Renal cortical epithelial cell (primary cell): ENCODE data around the gene DMXL2. TPM values are rescaled to one million over a fixed set of nuclear protein-coding genes. Genes with fewer than 3 reads are reported as not detected.
"Not testable (repeated sequence)": the region's sequence is repeated elsewhere in the genome, so short reads cannot be mapped to it uniquely, and the experiment has no call there.

Source experiments
- DNase-seq: peaks from one replicate; pipeline ENCODE4 v3.0.0-alpha.2; 2011; ENCODE audit warnings: low read depth
- total RNA-seq: library from RNA; depleted of rRNA; stranded (reverse); fragments of >200 nt; gene quantifications from 2 replicates; pipeline ENCODE4 v1.2.3, GENCODE V29; 2014

The DMXL2 gene, protein sequence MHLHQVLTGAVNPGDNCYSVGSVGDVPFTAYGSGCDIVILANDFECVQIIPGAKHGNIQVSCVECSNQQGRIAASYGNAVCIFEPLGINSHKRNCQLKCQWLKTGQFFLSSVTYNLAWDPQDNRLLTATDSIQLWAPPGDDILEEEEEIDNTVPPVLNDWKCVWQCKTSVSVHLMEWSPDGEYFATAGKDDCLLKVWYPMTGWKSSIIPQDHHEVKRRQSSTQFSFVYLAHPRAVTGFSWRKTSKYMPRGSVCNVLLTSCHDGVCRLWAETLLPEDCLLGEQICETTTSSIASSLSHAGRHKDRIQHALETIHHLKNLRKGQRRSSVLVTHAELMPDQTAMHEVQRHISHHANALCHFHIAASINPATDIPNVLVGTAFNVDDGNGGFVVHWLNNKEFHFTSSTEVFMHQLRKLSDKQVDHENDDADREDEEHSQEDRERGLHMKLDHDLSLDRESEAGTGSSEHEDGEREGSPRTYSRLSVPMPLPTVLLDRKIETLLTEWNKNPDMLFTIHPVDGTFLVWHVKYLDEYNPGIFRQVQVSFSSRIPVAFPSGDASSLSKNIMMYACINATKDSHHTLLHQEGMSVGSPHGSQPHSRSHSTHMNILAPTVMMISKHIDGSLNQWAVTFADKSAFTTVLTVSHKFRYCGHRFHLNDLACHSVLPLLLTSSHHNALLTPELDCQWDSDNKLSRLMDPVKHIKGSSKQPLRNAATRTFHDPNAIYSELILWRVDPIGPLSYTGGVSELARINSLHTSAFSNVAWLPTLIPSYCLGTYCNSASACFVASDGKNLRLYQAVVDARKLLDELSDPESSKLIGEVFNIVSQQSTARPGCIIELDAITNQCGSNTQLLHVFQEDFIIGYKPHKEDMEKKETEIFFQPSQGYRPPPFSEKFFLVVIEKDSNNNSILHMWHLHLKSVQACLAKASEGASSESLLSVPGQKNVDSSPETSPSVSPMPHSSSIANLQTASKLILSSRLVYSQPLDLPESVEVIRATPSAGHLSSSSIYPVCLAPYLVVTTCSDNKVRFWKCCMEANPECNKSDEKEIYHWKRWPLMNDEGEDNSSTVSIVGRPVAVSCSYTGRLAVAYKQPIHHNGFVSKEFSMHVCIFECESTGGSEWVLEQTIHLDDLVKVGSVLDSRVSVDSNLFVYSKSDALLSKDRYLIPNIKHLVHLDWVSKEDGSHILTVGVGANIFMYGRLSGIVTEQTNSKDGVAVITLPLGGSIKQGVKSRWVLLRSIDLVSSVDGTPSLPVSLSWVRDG (N-terminal part only)
- 13.9 and 25.9 TPM in 2 replicates for total RNA-seq

DNA sequence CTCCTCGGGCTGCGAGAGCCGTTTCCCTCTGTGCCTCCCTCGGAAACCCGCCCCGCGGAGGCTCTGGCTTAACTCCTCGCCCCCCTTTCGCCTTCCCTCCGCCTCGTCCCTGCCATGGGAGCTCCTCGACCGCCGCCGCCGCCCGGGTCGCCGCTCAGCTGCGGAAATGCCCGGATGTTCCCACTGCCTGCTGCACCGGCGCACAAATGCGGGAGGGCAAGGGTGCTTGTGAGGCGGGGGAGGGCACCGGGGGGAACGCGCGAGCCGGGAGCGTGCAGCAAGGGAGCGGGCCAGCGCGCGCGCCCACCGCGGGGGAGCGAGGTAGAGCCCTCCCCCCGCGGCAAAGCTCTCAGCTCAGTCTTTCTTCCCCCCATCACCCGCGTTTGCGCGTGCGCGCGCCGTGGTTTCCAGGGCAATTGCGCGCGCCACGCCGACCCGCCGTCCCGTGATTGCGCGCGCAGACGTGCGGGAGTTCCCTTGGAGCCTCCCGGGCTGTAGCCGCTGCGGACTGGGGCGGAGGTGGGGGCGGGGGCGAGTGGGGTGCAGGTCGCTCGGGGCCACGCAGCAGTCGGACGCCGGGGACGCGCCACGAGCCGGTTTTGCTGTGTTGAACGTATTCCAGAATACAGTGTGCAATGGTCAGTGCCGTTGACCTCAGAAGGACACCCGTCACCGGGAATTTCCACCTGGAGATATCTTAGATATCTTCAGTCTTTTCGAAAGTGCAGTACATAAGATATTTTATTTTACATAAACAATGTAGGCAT is at the start of gene DMXL2:
DMXL2 (minus strand) TSS at position 168 of the 767 bp plus-strand sequence. CDS start 226 bp downstream, outside the sequence.
- DNase-seq = peak; percentile 31

DNA sequence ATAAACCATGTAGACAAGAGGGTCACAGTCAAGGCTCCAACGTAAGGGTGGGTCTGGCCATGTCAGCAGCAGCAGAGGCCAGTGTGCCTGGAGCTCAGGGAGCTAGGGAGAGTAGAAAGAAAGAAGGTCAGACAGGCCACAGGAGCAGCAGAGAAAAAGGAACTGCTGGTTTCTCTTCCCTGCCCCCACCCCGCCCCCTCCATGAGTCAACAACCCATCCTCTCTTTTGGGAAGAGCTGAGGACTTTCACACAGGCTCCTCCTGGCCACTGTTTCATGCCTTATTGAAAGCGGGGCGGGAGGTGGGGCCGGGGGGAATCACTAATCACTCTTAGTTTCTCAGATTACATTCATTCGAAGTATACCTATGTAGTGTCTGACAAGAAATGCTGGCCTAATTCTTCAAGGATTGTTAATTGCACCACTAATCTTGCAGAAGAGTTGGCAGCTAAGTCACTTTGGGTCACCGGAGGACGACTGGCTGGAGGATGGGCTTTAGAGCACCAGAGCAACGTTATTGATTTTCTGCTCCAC is 49.6 kb upstream of the DMXL2 start:
- DNase-seq = no peak

DNA sequence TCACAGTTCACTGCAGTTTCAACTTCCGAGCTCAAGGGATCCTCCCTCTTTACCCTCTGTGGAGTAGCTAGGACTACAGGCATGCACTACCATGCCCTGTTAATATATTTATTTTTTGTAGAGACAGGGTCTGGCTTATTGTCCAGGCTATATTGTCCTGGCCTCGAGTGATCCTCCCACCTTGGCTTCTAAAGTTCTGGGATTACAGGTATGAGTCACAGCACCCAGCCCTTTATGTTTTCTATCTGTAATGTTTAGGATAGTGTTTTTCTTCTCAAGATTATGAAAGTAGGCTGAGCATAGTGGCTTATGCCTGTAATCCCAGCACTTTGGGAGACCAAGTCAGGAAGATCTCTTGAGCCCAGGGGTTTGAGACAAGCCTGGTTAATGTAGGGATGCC is 46.8 kb upstream of the DMXL2 start:
- DNase-seq = no peak

DNA sequence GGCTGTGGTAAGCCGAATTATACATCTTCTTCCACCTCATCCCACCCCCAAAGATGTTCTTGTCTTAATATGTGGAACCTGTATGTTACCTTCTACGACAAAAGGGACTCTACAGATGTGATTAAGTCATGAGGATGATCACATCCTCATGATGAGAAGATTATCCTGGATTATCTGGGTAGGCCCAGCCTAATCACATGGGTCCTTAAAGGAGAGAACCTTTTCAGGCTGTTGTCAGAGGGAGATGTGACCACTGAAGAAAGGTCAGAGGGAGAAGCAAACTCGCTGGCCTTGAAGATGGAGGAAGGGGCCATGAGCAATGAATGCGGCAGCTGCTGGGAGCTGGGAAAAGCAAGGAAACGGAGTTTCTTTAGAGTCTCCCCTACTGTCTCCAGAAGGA is 45.9 kb upstream of the DMXL2 start:
- no peak for DNase-seq

DNA sequence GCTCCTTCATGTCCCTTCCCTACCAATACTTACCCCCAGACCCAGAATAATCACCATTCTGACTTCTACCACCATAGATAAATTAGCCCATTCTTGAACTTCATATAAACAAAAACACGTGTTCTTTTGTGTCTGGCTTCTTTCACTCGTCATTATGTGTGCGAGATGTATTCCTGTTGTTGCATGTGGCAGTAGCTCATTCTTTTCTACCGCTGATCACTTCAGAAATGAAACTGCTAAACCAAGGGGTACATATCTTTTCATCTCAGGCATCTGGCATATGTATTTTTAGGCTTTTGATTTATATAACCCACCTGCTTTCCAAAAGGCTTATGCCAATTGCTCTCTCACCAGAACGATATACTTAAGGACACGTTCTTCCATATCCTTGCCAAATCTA is 44.9 kb upstream of the DMXL2 start:
- DNase-seq = no peak

DNA sequence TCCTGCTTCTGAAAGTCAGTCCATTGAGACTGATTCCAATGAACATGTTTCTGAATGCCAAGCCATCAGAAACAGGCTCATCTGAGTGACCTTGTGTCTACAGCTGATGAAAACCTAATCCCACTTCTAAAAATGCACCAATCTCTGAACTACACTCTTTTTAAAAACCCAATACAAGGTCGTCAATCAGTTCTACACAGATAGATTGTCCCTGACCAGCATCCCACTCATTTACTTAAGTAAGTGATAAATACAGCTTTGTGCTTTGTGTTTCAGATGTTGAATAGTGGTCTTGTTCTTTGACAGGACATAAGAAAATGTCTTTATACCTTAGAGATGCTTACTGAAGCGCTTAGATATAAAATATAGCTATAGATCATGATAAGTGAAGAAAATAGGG is 38.5 kb upstream of the DMXL2 start:
- no peak for DNase-seq

DNA sequence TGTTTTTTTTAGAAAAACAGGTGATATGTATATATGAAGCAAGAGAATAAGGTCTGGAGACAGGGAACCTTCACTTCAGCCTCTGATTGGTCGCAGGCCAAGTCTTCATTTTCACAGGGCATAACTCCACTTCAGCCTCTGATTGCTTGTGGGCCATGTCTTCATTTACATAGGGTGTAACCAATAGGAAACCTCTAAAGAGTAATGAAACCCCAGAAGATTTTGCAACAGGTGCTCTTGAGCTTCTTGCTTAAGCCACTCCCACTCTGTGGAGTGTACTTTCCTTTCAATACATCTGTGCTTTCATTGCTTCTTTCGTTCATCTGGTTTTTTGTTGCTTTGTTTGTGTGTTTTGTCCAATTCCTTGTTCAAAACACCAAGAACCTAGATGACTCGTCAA is 36.1 kb upstream of the DMXL2 start:
- no peak for DNase-seq

DNA sequence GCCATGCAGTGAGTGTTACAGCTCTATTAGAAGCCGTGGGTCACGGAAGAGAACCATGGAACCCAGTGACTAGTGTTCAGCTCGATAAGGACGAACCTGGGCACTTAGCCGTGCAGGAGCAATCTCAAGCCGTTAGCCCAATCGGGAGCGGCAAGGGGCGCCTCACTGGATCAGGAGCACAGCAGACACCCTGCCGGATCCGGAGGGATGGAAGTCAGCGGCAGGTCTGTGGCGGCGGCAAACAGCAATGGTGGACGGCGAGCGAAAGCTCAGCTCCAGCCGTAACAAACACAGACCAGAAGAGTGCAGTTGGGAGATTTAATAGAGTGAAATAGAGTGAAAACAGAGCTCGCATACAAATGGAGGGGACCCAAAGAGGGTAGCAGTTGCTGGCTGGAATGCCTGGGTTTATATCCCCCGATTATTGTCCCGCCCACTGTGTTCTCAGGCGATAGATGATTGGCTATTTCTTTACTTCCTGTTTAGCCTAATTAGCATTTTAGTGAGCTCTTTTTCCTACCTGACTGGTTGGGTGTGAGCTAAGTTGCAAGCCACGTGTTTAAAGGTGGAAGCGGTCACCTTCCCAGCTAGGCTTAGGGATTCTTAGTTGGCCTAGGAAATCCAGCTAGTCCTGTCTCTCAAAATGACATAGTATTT is 33.0 kb upstream of the DMXL2 start:
- DNase-seq = not testable (repeated sequence)

DNA sequence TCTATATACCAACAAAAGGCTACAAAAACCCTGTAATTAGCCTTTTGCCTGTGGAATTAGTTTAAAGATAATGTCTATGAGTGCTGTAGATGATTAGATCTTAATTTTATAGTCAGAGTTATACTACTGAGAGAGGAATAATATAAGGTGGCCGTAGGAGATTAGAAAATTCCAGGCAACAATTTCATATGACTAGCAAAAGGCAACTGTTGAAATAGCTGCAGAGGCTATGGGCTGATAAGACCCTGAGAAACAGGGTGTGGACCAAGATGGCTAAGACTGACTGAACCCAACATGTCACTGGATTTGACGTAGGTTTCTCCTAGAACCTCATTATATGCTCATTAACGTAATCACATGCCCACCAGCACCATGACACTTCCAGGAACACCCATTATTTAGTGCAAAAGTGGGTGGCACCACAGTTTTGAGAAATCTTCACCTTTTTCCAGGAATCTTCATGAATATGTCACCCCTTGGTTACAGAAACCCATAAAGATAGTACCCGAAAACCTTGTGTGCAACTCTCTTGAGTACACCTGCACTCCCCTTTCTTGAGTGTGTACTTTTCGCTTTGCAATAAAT is 29.6 kb upstream of the DMXL2 start:
- no peak for DNase-seq

DNA sequence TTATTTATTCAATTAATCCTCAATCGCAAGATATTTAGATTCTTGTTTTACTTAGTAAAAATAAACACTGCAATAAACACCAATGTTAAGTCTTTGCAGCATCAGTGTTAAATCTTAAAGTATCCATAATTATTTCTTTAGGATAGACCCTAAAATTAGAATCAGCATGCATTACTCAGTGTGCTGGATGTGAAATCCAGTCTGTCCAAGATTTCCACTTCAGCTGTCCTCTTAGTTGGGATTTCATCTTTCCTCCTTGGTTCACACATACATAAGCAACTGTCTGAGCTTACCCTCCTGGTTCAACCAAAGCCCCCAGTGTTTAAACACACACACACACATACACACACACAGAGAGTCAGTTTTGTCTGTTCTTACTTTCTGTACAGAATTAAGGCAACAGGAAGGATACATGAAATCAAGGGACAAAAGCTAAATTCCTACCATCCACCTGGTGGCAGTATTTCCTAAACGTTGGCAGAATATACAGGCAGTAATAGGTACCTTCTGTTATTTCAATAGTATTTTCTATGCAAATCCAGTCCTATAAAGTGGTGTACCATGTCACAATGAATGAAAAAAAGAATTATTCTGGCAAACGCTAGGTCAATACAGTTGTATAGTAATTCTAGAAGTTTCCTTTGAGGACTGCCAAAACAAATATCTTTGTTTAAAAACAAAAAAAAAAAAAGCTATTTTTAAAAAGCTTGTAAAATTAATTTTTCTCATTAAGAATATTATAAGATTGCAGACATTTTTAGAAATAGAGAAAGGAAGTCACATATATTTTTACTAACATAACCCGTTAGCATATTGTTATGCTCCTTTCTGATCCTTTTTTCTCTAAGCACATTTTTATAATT is 27.3 kb upstream of the DMXL2 start:
- DNase-seq = peak; percentile 81

DNA sequence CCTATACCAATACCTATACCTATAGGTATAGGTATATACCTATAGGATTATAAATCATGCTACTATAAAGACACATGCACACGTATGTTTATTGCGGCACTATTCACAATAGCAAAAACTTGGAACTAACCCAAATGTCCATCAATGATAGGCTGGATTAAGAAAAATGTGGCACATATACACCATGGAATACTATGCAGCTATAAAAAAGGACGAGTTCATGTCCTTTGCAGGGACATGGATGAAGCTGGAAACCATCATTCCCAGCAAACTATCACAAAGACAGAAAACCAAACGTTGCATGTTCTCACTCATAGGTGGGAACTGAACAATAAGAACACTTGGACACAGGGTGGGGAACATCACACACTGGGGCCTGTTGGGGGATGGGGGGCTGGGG is 26.1 kb upstream of the DMXL2 start:
- not testable (repeated sequence) for DNase-seq

DNA sequence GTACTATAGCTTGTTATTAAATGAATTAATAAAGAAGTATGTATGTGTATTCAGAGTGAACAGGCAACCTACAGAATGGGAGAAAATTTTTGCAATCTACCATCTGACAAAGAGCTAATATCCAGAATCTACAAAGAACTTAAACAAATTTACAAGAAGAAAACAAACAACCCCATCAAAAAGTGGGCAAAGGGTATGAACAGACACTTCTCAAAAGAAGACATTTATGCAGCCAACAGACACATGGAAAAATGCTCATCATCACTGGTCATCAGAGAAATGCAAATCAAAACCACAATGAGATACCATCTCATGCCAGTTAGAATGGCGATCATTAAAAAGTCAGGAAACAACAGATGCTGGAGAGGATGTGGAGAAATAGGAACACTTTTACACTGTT is 25.5 kb upstream of the DMXL2 start:
- not testable (repeated sequence) for DNase-seq

DNA sequence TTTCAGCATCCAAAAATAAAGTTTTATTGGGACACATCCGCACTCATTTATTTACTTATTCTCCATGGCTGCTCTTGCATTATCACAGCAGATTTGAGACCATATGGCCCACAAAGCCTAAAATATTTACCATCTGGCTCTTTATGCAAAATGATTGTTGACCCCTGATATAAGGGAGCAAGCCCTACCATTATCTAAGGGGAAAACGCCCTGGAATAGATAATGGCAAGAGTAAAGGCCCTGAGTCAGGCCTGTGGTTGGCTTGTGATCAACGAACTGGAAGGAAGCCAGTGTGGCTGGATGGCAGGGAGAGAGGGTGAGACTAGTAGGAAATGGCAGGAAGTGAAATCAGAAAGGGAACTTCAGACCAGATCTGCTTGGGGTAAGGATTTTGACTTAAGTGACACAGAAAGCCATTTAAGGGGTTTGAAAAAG is 24.6 kb upstream of the DMXL2 start:
- peak; percentile 71 for DNase-seq

DNA sequence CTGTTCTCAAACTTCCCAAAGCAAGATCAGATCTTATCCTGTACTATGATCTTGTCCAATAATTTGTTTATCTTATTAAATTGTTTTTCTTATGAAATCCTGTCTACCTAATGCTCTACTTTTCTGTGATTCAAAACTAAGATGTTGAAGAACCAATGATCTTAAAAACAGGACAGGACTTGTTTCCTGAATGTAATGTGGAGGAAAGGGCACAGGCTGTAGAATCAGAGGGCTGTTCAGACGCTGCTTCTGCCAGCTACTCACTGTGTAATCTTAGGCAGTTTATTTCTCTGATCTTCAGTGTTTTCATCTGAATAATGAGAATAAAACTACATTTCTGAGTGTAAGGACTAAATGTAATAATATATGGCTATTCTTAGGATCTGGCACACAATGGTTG is 20.1 kb upstream of the DMXL2 start:
- no peak for DNase-seq

DNA sequence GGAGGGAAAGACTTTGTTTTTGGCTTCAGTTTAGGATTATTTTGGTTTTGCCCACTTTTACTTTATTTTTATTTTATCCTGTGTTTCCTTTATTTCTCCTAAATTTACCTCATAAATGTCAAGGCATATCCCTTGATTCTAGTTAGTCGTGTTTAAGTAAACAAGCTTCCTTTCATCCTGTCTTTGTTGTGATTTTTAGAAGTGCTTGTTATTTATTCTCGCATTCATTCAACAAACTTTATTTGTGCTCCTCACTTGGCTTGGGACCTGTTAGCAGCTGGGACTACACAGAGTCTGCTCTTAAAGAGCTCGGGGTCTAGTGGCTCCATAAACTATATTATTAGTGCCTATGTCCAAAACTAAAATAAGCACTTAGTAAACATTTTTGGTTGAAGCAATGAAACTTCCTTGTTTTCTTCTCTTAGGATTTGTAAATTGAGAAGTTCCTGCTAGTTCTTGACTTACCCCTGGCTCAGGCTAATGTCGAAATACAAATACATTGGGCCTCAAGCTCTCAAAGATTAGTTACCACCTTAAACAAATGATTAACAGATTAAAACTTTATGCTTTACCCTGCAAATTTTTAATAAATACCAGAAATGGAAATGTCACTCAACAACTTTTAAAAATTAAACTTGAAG is 19.0 kb upstream of the DMXL2 start:
- DNase-seq = no peak

DNA sequence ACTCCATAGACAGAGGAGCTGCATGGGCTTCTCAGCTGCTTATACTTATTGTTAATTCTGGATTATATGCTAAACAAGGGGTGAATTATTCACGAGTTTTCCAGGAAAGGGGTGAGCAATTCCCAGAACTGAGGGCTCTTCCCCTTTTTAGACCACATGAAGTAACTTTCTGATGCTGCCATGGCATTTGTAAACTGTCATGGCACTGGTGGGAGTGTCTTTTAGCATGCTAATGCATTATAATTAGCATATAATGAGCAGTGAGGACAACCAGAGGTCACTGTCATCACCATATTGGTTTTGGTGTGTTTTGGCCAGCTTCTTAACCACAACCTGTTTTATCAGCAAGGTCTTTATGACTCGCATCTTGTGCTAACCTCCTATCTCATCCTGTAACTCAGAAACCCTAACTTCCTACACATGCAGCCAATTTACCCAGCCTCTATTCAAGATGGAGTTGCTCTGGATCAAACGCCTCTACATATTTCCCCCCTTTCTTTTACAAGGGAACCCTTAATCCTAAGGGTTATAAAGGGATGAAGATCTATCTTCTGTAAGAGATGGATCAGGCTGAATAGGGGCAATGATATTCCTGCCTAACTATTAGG is 12.1 kb upstream of the DMXL2 start:
- DNase-seq = no peak

DNA sequence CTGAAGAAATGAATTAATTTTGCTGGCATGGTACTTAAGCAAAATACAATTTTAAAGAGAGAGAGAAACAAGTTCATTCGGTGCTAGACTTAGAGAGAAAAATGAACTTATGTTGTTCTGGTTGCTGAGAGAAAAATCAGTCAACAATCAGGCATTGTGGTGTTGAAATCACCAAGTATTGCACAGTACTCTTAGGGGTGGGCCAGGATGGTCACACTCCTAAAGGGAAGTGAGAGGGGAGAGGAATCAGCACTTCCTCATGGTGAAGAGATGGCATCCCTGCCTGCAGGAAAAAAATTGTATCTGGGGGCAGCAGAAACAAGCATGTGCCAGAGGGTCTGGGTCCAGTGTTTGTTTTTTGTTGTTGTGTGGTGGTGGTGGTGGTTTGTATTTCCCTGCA is 7.0 kb upstream of the DMXL2 start:
- peak; percentile 31 for DNase-seq

DNA sequence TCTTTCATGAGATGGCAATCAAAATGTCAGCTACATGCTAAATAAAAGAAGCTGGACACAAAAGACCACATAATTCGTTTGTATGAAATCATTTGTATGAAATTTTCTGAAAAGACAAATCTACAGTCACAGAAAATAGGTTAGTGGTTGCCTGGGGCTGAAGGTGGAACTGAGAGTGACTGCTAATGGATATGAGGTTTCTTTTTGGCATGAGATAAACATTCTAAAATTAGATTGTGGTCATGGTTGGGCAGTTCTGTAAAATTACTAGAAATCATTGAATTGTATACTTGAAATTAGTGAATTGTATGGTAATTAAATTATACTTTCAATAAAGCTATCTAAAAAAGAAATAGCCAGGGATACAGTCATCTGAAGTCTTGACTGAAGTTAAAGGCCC is 2.7 kb upstream of the DMXL2 start:
- no peak for DNase-seq
